K562 (cell line): ENCODE data around the gene MAPT. TPM values are rescaled to one million over a fixed set of nuclear protein-coding genes. Genes with fewer than 3 reads are reported as not detected.

ENCODE experiments used
- ATAC-seq: fragments of 200-7000 bp; cut with Tn5 transposase; 3 replicates; pipeline ENCODE4 v1.9.1; 2020; ENCODE audit warnings: moderate library complexity
- BruUV-seq: library from RNA; stranded (reverse); fragments of 400-500 nt; replicated peaks from 2 replicates; lab custom pipeline; 2021; lab: Mats Ljungman, UMichigan
- CTCF ChIA-PET: fragments of 300-600 bp; formaldehyde crosslinking; extraction: SDS; loops from one replicate; lab custom pipeline; 2021; ENCODE audit warnings: low intra/inter-chr PET ratio; lab: Yijun Ruan, JAX
- POLR2A ChIA-PET: fragments of 300-600, 350-650 bp; sonication (Branson Sonifier 250); formaldehyde crosslinking; extraction: SDS; loops from one replicate; lab custom pipeline; 2021; ENCODE audit warnings: antibody characterized with exemption, inconsistent platforms; lab: Yijun Ruan, JAX
- DNase-seq, 4 experiments: peaks; one replicate each; pipeline versions ENCODE4 v3.0.0 to v3.0.0-alpha.2; 2011 to 2018; ENCODE audit warnings: low spot score in 3 of 4, mixed read lengths in 3 of 4; ENCODE audit errors: extremely low read depth in 1 of 4
- FAIRE-seq: peaks from 2 replicates; lab custom pipeline; 2011; peaks lifted over from hg19 to GRCh38; lab: Jason Lieb, UNC
- H2AFZ ChIP-seq: 2 replicates; pipeline ENCODE4 v1.6.0; 2011; ENCODE audit warnings: low read depth, low read length, control low read depth, inconsistent platforms
- H3K27ac ChIP-seq: fragments of 200-600 bp; 3 replicates; pipeline ENCODE4 v1.8.0; 2011; ENCODE audit warnings: low read depth, mild to moderate bottlenecking, control low read depth, inconsistent platforms, low read length, moderate library complexity, mixed read lengths; ENCODE audit errors: extremely low read depth
- H3K27me3 ChIP-seq, 2 experiments: fragments of 300-600 bp in 1 of 2; 2 replicates in 1 of 2; 3 replicates in 1 of 2; pipeline versions ENCODE4 v1.6.0 to v1.8.0; 2011; ENCODE audit warnings: inconsistent platforms in 2 of 2, low read length in 2 of 2, mild to moderate bottlenecking in 1 of 2, mixed read lengths in 1 of 2, moderate library complexity in 1 of 2; ENCODE audit not compliant: control insufficient read depth in 2 of 2, insufficient read depth in 2 of 2
- H3K36me3 ChIP-seq: fragments of 300-600 bp; 3 replicates; pipeline ENCODE4 v1.8.0; 2011; ENCODE audit warnings: mild to moderate bottlenecking, low read length, inconsistent platforms; ENCODE audit not compliant: control insufficient read depth, insufficient read depth
- H3K4me1 ChIP-seq, 2 experiments: fragments of 200-600 bp in 1 of 2; replicated peaks in 1 of 2; 2 replicates in 1 of 2; 3 replicates in 1 of 2; pipeline versions ENCODE4 v1.5.1 to v1.8.0; 2011; ENCODE audit warnings: inconsistent platforms in 2 of 2, low read length in 2 of 2, mild to moderate bottlenecking in 1 of 2, mixed read lengths in 1 of 2, moderate library complexity in 1 of 2; ENCODE audit not compliant: control insufficient read depth in 2 of 2, insufficient read depth in 2 of 2
- H3K4me2 ChIP-seq: 2 replicates; pipeline ENCODE4 v1.6.1; 2011; ENCODE audit warnings: low read length, control low read depth, inconsistent platforms, mixed read lengths; ENCODE audit not compliant: insufficient read depth
- H3K4me3 ChIP-seq: fragments of 200-600 bp; sonication (generic), shearing (Covaris generic); 2 replicates; pipeline ENCODE4 v1.5.1; 2016; ENCODE audit warnings: control low read depth, inconsistent platforms
- H3K79me2 ChIP-seq: fragments of 200-600 bp; 3 replicates; pipeline ENCODE4 v1.8.0; 2011; ENCODE audit warnings: low read length, inconsistent platforms; ENCODE audit not compliant: control insufficient read depth, insufficient read depth
- H3K9ac ChIP-seq, 2 experiments: 2 replicates each; pipeline versions ENCODE4 v1.6.0 to v1.6.1; 2011; ENCODE audit warnings: low read depth in 2 of 2, low read length in 2 of 2, control low read depth in 1 of 2, inconsistent platforms in 1 of 2, mild to moderate bottlenecking in 1 of 2, mixed read lengths in 1 of 2; ENCODE audit not compliant: insufficient read depth in 1 of 2
- H3K9me1 ChIP-seq: one replicate; pipeline ENCODE4 v1.6.0; 2011; ENCODE audit warnings: inconsistent platforms, mild to moderate bottlenecking, low read length, moderate library complexity; ENCODE audit not compliant: control insufficient read depth, insufficient read depth
- H3K9me3 ChIP-seq: replicated peaks from 2 replicates; pipeline ENCODE4 v1.5.1; 2011; ENCODE audit warnings: low read depth, low read length, inconsistent platforms; ENCODE audit not compliant: control insufficient read depth, insufficient read depth
- H4K20me1 ChIP-seq: replicated peaks from 2 replicates; pipeline ENCODE4 v1.6.1; 2011; ENCODE audit warnings: low read length, inconsistent platforms, mixed read lengths; ENCODE audit not compliant: control insufficient read depth, insufficient read depth
- CREB1 ChIP-seq, 2 experiments: sonication (generic) in 1 of 2; formaldehyde crosslinking in 1 of 2; IDR thresholded peaks; 2 replicates each; pipeline versions ENCODE4 v1.6.1 to v1.8.0; 2012 to 2022; ENCODE audit warnings: inconsistent platforms in 1 of 2, mild to moderate bottlenecking in 1 of 2, missing genetic modification reagents in 1 of 2, moderate library complexity in 1 of 2
- MEIS2 ChIP-seq: fragments of 450-650 bp; IDR thresholded peaks from 2 replicates; pipeline ENCODE4 v1.6.1; 2014; ENCODE audit warnings: mild to moderate bottlenecking; ENCODE audit not compliant: partially characterized antibody
- PBX2 ChIP-seq, 2 experiments: IDR thresholded peaks in 1 of 2; conservative IDR thresholded peaks in 1 of 2; 2 replicates each; pipeline ENCODE4 v1.6.1; 2016; ENCODE audit warnings: low read depth in 2 of 2, mild to moderate bottlenecking in 1 of 2, missing compliant biosample characterization in 1 of 2, missing genetic modification characterization in 1 of 2, moderate library complexity in 1 of 2
- PKNOX1 ChIP-seq: fragments of 450-650 bp; IDR thresholded peaks from 2 replicates; pipeline ENCODE4 v1.6.1; 2016
- SNIP1 ChIP-seq: fragments of 450-650 bp; IDR thresholded peaks from 2 replicates; pipeline ENCODE4 v1.7.1; 2017; ENCODE audit warnings: low read depth, mild to moderate bottlenecking
- STAT5A ChIP-seq: IDR thresholded peaks from 2 replicates; pipeline ENCODE4 v1.6.1; 2012; ENCODE audit warnings: low read length, inconsistent platforms, borderline replicate concordance
- TGIF2 ChIP-seq: sonication (generic); formaldehyde crosslinking; IDR thresholded peaks from 2 replicates; pipeline ENCODE4 v1.8.1; 2022; ENCODE audit warnings: mild to moderate bottlenecking, missing genetic modification reagents, moderate library complexity
- ZNF444 ChIP-seq: fragments of 250-450 bp; sonication (Bioruptor Pico); IDR thresholded peaks from 2 replicates; pipeline ENCODE4 v1.4.0; 2020; ENCODE audit warnings: mild to moderate bottlenecking, moderate library complexity
- ZNF780A ChIP-seq: fragments of 250-450 bp; sonication (Bioruptor Pico); IDR thresholded peaks from 2 replicates; pipeline ENCODE4 v1.5.0; 2021; ENCODE audit warnings: mild to moderate bottlenecking
- WGBS: fragments of 100-300 bp; shearing (Covaris generic); methylation state at CpG from one replicate; pipeline ENCODE4 v1.1.6; 2016; ENCODE audit warnings: low coverage, mixed read lengths; ENCODE audit not compliant: insufficient coverage; ENCODE audit errors: missing lambda C conversion rate; 5-methylcytosine and 5-hydroxymethylcytosine counted together
- in situ Hi-C: fragments of 300-500 bp; cut with MboI; formaldehyde crosslinking; loops from 4 replicates; pipeline ENCODE4 v1.15.0; 2018; ENCODE audit warnings: inconsistent platforms, mixed read lengths
- intact Hi-C: fragments of 100-400 bp; cut with micrococcal nuclease; formaldehyde crosslinking; loops from 2 replicates; pipeline ENCODE4 v1.14.2; 2022
- polyA plus RNA-seq, 8 experiments: library from polyadenylated mRNA; depleted of rRNA in 4 of 8; stranded (reverse) in 5 of 8; unstranded in 3 of 8; fragments of >200 nt; fragmentation: Nextera tagmentation in 2 of 8; fragmentation: Illumina TruSeq in 1 of 8; extraction: Ambion mirVana in 2 of 8; extraction: Trizol in 1 of 8; gene quantifications; 2 replicates each; pipeline versions ENCODE4 v1.2.1 to v1.2.3, GENCODE V29; 2011 to 2014; ENCODE audit warnings: inconsistent platforms in 1 of 8, missing spikeins in 1 of 8
- total RNA-seq, 7 experiments: library from RNA; depleted of rRNA in 6 of 7; stranded (reverse); fragments of >200 nt in 6 of 7; fragmentation: Illumina TruSeq in 2 of 7; extraction: Trizol in 2 of 7; gene quantifications; 2 replicates each; pipeline versions ENCODE4 v1.2.1 to v1.2.3, GENCODE V29; 2011 to 2021; ENCODE audit warnings: low replicate concordance in 1 of 7
- TF ChIP-seq, protein P1 (sequence below), 3 experiments: IDR thresholded peaks in 2 of 3; conservative IDR thresholded peaks in 1 of 3; 2 replicates each; pipeline ENCODE4 v1.5.1; 2011 to 2012; ENCODE audit warnings: low read length in 3 of 3, mild to moderate bottlenecking in 3 of 3, control low read depth in 2 of 3, improper control_type of control experiment in 1 of 3, inconsistent platforms in 1 of 3, low read depth in 1 of 3, mixed read lengths in 1 of 3, moderate library complexity in 1 of 3; ENCODE audit not compliant: insufficient read depth in 2 of 3
- TF ChIP-seq, protein P2 (sequence below), 2 experiments: IDR thresholded peaks; 2 replicates each; pipeline ENCODE4 v1.6.1; 2011; ENCODE audit warnings: borderline replicate concordance in 1 of 2, control low read depth in 1 of 2, low read depth in 1 of 2, low read length in 1 of 2, mild to moderate bottlenecking in 1 of 2, mixed read lengths in 1 of 2, moderate library complexity in 1 of 2; ENCODE audit not compliant: insufficient read depth in 1 of 2, insufficient read length in 1 of 2, poor library complexity in 1 of 2, severe bottlenecking in 1 of 2; ENCODE audit errors: extremely low read depth in 1 of 2

Gene MAPT
- total and polyA plus RNA-seq, 9 of the 15 experiments (the other 6 are each of a cell fraction or from before 2014, with no cell fraction given), result 0.04 to 1.1 (median 0.36) TPM

DNA sequence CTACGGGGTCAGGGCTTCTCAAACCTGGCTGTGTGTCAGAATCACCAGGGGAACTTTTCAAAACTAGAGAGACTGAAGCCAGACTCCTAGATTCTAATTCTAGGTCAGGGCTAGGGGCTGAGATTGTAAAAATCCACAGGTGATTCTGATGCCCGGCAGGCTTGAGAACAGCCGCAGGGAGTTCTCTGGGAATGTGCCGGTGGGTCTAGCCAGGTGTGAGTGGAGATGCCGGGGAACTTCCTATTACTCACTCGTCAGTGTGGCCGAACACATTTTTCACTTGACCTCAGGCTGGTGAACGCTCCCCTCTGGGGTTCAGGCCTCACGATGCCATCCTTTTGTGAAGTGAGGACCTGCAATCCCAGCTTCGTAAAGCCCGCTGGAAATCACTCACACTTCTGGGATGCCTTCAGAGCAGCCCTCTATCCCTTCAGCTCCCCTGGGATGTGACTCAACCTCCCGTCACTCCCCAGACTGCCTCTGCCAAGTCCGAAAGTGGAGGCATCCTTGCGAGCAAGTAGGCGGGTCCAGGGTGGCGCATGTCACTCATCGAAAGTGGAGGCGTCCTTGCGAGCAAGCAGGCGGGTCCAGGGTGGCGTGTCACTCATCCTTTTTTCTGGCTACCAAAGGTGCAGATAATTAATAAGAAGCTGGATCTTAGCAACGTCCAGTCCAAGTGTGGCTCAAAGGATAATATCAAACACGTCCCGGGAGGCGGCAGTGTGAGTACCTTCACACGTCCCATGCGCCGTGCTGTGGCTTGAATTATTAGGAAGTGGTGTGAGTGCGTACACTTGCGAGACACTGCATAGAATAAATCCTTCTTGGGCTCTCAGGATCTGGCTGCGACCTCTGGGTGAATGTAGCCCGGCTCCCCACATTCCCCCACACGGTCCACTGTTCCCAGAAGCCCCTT lies 115.6 kb downstream of the MAPT start:
- H3K27me3 ChIP-seq, result peaks cover 3 to 34% of the 10 kb centered on the region in 2 experiments; a peak in 3 of 5 replicates
- ATAC-seq (peak; percentile 75), DNase-seq (peak in 1 of 4 experiments; percentile 30), FAIRE-seq (no peak)
- H3K36me3 ChIP-seq, result no peaks in the 10 kb centered on the region
- H3K9me1 ChIP-seq, result no peaks in the 10 kb centered on the region
- H3K4me2 ChIP-seq, result peak overlapping the region; percentile 14; the same call in 1 of the 2 replicates
- POLR2A ChIA-PET, result interaction anchor here (1.4 kb wide), 1 partner anchor 30 kb away, joined by 3 read pairs; no protein-coding TSS in a partner anchor
- in situ Hi-C loops, result loop anchor here (10.0 kb wide), 1 partner anchor 275 kb away; no protein-coding TSS in a partner anchor
- no peaks in the 10 kb centered on the region for H3K9me3 ChIP-seq
- CTCF ChIA-PET, result no interaction called here
- H3K9ac ChIP-seq, result 0 out of 4 replicates have a peak overlapping the region, but pooled peaks of 1 of the 2 experiments have one; percentile 58
- BruUV-seq, result no TSS peak
- TF ChIP-seq, protein P1, sequence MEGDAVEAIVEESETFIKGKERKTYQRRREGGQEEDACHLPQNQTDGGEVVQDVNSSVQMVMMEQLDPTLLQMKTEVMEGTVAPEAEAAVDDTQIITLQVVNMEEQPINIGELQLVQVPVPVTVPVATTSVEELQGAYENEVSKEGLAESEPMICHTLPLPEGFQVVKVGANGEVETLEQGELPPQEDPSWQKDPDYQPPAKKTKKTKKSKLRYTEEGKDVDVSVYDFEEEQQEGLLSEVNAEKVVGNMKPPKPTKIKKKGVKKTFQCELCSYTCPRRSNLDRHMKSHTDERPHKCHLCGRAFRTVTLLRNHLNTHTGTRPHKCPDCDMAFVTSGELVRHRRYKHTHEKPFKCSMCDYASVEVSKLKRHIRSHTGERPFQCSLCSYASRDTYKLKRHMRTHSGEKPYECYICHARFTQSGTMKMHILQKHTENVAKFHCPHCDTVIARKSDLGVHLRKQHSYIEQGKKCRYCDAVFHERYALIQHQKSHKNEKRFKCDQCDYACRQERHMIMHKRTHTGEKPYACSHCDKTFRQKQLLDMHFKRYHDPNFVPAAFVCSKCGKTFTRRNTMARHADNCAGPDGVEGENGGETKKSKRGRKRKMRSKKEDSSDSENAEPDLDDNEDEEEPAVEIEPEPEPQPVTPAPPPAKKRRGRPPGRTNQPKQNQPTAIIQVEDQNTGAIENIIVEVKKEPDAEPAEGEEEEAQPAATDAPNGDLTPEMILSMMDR (IDR thresholded peaks at IDR 0.05 in 2 of 3, conservative IDR thresholded peaks at IDR 0.05 in 1 of 3; ENCODE audit: insufficient read depth in 2 of 3, low read depth in 1 of 3, low read length in 3 of 3), result peak in 2 of 3 experiments; percentile 13 to 15; a peak in 1 of 6 replicates
- TF ChIP-seq STAT5A (no peak), TGIF2 (CRISPR knock-in tag) (no peak), PKNOX1 (peak; percentile 92), MEIS2 (peak; percentile 8), PBX2 (CRISPR knock-in tag; IDR thresholded peaks at IDR 0.05; ENCODE audit: low read depth) (no peak), PBX2 (tag; conservative IDR thresholded peaks at IDR 0.05; ENCODE audit: low read depth) (peak; percentile 48; the same call in 1 of the 2 replicates), CREB1 (IDR thresholded peaks at IDR 0.05) (no peak), CREB1 (CRISPR knock-in tag; IDR thresholded peaks at IDR 0.05) (no peak), SNIP1 (no peak), ZNF780A (CRISPR knock-in tag) (no peak), ZNF444 (CRISPR knock-in tag) (no peak)
- TF ChIP-seq, protein P2, sequence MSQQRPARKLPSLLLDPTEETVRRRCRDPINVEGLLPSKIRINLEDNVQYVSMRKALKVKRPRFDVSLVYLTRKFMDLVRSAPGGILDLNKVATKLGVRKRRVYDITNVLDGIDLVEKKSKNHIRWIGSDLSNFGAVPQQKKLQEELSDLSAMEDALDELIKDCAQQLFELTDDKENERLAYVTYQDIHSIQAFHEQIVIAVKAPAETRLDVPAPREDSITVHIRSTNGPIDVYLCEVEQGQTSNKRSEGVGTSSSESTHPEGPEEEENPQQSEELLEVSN (IDR thresholded peaks at IDR 0.05; ENCODE audit: borderline replicate concordance in 1 of 2, extremely low read depth in 1 of 2, insufficient read depth in 1 of 2, insufficient read length in 1 of 2, low read depth in 1 of 2, low read length in 1 of 2, poor library complexity in 1 of 2, severe bottlenecking in 1 of 2), result peak in 1 of 2 experiments; percentile 36
- H3K27ac ChIP-seq, result no peak overlapping the region
- no peaks in the 10 kb centered on the region for H3K79me2 ChIP-seq
- peaks cover 3% of the 10 kb centered on the region; the same call in 1 of the 2 replicates for H4K20me1 ChIP-seq
- 0 out of 2 replicates have a peak overlapping the region, but pooled peaks have one; percentile 8 for H2AFZ ChIP-seq
- intact Hi-C loops, result no loop called here
- H3K4me3 ChIP-seq, result no peak overlapping the region
- WGBS, result 32% methylated on average over 33 of the region's 33 CpGs
- peaks cover 0 to 27% of the 10 kb centered on the region in 2 experiments; a peak in 4 of 5 replicates for H3K4me1 ChIP-seq
